GM21528 (cell line): ENCODE results near the gene ANKDD1A.

ENCODE experiments used
- ATAC-seq: cut with Tn5 transposase; IDR thresholded peaks from one replicate; pipeline ENCODE4 v1.9.1; 2021; ENCODE audit warnings: mild to moderate bottlenecking, moderate library complexity; ENCODE audit not compliant: unreplicated experiment, low FRiP score

The ANKDD1A gene

DNA sequence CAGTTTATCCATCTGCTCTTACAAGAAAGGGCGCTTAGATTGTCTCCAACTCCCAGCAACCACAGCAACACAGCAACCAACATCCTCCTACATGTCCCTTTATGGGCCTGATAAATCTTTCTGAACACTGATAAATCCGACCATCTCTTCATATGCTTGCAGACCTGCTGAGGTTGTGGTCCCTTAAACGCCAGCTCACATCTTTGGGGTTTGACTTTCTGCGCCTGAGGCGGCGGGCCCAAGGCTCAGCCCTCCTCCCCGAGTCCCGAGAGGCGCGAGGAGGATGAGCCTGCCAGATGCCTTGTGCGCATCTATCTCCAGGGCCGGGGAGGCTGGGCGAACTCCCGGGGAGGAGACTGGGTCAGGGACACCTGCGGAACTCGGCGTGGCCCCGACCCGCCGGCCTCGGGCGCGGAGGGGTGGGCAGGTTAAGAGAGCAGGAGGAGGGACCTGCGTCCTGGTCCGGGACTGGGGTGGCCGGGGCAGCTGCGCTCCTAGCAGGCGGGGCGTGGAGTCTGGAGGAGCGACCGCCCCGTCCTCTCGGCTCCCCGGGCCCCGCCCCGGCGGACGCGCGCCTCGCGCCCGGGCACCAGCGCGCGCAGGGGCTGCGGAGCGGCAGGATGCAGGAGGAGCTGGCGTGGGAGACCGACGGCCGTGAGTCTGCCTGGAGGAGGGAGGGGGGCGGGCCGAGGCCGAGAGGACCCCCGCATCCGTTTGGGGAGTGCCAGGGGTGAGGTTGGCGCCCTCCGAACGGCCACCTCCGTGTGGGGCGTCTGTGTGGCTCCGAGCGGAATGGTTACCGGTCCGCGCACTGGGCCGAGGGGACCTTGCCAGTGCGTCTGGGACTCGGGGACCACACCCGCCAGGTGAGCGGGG lies at the start of gene ANKDD1A:
ANKDD1A (plus strand) TSS at position 592 of the 876 bp plus-strand sequence; CDS start at position 621, 29 bp downstream.
- no peak for ATAC-seq

DNA sequence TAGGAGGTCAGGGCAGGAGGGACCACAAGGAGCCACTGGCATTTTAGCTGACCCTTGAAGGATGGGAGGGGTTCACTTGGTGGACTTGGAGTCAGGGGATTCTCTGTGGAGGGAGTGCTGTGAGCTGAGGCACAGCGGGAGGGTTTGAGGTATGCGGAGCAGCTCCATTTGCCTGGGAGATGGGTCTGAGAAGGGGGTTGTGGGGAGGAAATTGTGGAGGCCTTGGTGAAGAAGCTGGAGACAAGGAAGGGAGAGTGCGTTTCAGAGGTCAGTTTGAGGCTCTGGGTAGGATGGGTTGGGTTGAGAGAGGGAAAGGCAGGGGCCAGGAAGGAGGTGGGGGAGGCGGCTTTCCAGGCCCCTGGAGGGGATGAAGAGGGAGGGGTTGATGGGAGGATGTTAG lies 49.7 kb upstream of the ANKDD1A start:
- ATAC-seq, result no peak

DNA sequence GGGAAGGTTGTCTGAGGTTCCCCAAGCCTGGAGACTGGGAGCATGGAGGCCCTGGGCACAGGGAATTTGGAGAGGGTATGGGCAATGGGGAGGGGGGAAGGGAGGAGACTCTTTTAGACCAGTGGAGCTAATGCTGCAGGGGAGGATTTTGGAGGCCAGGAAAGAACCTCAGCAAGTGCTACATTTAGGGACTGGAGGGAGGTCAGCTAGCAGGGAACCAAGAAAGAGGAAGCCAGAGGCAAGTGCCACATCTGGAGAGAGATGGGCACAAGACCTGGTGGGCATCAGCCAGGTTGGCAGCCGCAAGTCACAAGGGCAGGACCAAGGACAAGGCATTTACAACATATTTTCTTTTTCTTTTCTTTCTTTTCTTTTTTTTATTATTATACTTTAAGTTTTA lies 49.3 kb upstream of the ANKDD1A start:
- ATAC-seq, result no peak

DNA sequence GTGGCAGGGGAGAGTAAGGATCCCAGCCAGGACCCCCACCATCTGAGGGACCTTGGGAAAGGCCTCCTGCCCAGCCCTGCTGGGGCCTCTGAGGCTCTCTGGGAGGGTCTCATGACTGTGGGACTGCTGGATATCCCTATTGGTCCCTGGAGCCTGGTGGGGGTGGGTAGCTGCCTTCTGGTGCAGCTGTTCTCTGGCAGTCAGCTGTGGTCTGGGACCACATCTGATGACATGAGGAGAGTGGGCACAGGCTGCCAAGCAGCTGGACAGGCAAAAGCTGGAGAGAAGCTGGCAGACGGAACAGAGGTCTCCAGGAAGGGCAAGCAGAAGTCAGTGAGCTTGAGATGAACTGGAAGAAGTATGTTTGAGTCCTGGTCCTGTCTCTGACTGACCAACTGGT lies 47.6 kb upstream of the ANKDD1A start:
- no peak for ATAC-seq

DNA sequence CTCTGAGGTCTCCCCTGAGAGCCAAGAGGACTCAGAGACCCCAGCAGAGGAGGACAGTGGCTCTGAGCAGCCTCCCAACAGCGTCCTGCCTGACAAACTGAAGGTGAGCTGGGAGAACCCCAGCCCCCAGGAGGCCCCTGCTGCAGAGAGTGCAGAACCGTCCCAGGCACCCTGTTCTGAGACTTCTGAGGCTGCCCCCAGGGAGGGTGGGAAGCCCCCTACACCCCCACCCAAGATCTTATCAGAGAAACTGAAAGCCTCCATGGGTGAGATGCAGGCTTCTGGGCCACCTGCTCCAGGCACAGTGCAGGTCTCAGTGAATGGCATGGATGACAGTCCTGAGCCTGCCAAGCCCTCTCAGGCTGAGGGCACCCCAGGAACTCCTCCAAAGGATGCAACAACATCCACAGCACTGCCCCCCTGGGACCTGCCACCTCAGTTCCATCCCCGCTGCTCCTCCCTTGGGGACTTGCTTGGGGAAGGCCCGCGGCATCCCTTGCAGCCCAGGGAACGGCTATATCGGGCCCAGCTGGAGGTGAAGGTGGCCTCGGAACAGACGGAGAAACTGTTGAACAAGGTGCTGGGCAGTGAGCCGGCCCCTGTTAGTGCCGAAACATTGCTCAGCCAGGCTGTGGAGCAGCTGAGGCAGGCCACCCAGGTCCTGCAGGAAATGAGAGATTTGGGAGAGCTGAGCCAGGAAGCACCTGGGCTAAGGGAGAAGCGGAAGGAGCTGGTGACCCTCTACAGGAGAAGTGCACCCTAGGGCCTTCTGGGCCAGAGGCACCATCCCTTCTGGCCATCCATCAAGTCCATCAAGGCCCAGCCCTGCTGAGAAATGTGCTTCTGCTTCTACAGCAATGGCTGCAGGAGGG lies 46.3 kb upstream of the ANKDD1A start:
- ATAC-seq, result no peak

DNA sequence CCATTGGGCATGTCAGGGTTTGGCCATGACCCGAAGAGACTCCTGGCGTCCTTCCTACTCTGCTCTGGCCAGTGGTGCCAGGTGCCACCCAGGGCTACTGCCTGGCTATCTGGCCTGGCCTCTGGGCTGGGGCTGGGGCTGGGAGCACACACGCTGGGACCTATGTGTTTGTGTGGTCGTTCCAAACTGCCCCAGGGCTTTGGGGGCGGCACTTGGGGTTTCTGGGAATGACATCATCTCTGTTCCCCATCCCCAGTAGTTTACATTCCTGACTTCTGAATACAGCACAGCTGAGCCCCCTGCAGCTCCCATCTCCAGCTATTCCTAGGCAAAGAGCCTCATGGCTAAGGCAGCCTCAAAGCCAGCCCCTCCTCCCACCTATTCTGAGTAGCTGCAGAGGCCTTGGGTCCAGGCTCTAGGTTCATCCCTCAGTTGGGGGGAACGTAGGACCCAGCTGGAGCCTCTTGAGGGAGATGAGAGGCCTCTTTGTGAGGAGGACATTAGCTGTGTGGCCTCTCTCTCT lies 45.6 kb upstream of the ANKDD1A start:
- ATAC-seq, result no peak

DNA sequence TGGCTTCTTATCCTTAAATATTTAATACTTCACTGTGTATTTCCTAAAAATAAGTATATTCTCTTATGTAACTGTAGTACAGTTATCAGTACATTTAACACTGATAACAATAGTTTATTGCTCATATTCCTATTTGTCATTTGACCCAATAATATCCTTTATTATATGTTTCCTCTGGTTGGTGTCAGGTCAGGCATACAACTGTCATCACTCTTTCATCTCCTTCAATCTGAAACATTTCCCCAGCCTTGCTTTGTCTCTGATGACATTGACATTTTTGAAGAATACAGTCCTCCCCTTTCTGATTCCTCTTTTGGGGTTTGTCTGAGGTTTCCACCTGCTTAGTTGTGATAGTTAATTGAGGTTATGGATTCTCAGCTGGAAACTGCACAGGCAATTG lies 42.2 kb upstream of the ANKDD1A start:
- no peak for ATAC-seq

DNA sequence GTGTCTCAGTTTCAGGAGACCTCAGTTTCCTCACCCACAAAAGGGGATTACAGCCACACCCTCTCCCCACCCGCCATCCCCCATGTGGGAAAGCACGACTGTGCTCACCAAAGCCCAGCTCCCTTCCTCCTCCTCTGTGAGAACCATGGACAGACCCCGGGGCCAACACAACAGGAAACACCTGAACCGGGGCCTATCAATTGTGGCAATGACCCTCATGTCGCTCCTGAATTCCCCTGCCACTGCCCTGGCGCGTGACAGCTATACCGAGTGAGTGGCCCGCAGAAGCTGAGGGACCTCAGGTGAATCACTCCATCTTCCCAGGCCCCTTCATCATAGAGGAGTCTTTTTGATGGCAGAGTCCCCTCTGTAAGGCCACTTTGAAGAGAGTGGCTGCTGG lies 41.3 kb upstream of the ANKDD1A start:
- ATAC-seq, result no peak

DNA sequence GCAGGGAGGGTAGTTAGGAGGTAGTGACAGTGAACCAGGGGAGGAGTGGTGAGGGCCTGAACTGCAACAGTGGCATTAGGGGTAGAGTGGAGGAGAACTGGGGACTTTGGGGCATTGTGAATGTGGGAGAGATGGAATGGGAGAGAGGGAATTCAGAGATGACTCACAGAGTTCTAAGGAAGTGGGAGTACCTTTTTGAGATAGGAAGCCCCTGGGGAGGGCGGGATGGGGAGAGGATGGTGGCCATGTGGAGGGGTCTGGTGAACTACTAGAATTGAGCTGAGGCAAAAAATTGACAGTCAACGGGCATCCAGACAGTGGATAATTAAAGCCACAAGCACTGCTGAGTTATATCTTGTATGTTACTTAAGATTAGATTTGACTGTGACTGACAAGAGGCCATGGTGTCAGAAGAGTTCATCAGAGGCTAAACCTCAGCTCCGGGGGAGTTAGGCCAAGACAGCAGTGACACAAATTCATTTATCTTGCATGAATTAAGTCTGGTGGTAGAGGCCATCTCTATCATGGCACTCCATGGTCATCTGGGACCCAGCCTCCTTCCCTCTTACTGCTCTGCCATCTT lies 36.0 kb upstream of the ANKDD1A start:
- ATAC-seq, result no peak

DNA sequence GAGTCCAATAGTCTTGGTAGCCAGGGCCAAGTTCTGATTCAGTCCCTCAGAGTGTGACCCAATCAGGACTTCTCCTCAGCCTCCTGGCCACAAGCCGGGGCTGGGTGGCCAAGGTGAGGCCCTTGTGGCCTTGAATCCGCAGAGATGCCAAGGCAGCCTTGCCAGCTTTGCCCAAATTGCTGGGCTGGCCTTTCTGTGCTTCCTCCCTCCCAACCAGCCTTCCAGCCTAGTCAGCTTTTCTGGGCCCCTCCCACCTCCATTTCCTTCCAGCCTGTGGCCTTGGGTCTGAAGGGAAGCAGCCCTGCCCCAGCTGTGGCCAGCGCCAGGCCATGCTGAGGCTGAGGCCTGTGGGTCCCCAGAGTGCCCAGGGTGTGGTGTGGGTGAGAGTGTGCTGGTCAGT lies 34.3 kb upstream of the ANKDD1A start:
- ATAC-seq, result no peak

DNA sequence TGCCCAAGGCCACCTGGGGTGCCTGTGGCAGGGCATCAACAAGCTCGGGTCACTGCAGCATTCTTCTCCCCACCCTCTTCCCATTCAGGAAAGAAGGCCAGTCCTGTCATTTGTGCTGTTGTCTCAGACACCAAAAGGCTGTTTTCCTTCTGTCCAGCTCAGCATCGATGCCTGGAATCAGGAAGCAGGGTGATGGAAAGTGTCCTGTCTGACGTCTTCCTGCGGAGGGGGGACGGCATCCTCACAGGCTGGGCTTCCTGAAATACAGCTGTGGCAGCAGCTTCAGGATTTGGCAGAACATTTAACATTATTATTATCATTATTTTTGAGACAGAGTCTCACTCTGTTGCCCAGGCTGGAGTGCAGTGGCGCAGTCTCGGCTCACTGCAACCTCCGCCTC lies 33.0 kb upstream of the ANKDD1A start:
- ATAC-seq, result no peak

DNA sequence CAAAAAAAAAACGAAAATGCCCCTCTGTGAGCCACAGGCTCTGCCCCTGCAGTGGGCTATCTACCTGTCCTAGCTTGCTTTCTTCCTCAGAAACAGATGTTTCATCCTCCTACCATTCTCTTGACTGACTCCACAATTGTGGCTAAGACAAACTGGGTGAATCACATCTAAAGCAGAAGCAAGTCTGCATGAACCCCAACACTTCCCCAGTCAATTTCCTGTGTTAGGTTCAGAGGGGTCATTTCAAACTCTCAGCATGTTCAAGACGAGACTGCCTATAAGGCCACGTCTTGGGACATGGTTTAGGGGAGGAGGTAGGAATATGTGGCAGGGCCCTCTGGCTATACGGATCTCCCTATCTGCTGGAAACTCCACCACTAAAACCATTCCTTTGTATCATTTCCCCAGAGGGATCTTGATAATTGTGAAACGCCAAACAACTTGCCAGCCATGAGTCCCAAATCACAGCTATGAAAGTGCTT lies 28.6 kb upstream of the ANKDD1A start:
- peak; percentile 56 for ATAC-seq

DNA sequence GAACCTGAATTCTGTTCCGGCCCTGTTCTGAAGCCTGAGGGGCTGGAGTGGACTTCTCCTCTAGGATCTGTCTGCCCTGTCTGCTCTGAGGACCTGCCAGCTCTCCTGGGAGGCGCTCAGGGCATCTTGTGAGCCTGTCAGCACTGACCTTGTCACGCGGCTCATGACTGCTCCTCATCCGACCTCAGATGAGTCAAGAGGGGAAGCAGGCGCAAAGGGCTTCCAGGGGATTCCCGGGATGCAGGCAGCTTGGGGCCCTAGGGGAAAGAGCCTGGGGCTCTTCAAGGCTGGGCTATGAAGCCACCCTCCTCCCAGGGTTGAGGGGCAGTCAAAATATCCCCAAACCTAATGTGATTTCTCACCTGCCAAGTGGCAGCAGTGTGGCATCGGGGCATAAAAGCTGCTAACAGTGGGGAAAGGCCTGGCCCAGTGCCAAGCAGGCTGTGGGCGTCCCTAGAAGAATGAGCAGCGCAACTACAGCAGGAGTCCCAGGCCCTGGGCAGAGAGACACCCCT lies 27.6 kb upstream of the ANKDD1A start:
- ATAC-seq, result no peak

DNA sequence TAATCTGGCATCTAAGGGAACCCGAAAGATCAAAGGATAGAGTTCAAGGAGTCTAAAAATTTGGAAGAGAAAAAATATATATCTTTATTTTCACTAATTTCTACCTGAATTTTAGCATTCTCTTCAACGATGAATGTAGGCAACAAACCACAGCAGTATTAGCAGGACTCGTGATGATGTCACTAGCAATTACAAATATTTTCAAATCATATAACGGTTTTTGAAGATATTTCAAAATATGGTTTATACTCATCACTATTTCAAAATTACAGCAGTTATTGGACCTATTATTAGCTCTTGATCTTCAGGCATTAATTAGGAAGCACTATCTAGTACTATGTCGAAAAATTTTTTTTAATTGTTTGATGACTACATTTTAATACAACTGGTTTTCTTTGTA lies 27.0 kb upstream of the ANKDD1A start:
- ATAC-seq, result no peak

DNA sequence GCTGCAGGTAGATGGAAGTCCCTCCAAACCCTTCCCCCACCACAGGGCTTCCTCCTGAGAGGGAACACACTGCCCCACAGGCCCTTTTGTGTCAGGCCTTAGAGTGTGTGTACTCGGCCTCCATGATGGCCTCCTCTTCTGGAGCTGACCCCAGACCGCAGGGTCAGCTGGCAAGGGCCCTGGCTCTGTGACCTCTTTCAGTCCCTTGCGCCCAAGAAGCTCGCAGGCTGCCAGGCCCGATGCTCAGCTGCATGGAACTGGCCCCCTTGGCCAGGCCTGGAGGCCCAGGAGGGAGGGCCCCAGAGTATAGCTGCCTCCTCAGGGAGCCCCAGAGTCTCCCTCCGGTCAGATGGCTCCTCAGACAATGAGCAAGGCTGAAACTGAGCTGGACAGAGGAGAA lies 23.4 kb upstream of the ANKDD1A start:
- no peak for ATAC-seq

DNA sequence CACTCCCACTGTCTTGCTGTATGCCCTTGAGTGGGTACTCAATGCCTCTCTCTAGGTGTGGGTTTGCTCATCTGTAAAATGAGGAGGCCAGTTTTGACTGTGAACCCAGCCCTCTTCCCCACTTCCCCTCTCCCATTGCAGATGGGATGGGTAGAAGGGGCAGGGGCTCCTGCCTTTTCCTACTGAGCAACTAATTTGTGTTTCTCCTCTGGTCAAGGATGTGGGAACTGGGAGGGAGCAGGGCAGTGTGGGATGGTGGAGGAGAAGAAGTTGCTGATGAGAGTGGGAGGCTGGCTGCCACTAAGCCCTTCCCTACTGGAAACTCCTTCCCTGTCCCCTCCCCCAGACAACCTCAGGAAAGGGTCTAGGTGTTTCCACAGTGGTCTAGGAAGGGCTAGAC lies 20.1 kb upstream of the ANKDD1A start:
- ATAC-seq, result no peak

DNA sequence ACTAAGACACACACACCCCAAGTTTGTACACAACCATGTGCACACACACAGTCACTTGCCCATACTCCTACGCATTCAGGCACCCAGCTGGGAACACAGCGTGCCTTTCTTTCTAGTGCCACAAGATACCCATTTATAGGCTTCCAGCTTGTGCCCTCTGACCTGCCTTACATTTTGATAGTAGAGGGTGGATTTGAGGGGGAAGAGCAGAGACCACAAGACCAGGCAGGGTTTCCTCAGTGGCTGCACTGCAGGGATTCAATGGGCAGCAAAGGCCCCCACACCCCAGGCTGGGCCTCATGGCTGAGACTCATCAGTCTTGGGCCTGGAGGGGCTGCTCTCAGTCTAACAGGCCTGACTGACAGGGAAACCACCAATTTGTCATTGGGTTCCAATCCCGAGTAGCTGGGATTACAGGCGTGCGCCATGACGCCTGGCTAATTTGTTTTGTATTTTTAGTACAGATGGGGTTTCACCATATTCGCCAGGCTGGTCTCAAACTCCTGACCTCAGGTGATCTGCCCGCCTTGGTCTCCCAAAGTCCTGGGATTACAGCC lies 18.8 kb upstream of the ANKDD1A start:
- no peak for ATAC-seq

DNA sequence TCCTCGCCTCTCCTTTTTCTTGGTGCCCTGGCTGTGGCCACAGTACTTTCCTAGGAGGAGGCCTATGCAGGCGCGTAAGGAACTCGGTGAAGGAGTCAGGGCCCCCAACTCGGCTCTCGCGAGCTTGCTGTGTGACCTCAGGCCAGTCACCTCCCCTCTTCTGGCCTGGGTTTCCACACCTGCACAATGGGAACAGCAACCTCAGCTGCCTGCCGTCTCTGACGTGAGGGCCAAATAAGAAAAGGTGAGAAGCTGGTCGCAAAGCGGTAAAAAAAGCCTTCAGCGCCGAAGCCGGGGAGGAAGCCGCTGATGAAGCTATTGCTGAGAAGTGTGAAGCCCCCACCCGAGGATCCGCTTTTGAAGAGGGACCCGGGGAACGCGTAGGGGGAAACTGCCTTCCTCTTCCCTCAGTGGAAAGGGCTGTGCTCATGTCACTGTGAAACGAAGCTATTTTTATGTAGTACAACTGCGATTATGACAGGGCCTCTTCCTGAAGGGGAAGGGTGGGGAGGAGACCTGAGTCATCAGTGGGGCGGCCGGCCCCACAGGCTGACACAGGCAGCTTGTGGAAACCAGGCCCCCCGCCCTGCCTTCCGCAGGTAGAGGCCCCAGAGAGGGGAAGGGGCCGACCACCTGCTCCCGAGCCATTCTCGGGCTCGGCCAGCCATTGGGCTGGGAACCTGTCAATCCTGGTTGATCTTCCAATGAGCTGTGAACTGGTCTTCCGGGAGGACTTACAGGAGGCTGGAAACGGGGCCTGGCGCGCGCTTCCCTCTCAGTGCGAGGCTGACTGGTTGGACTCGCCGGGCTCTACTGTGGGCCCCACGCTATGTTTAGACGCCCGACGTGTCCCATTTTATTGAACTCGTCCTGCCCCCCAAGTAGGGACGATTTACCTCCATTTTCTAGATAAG lies 18.0 kb upstream of the ANKDD1A start:
- peak; percentile 56 for ATAC-seq

DNA sequence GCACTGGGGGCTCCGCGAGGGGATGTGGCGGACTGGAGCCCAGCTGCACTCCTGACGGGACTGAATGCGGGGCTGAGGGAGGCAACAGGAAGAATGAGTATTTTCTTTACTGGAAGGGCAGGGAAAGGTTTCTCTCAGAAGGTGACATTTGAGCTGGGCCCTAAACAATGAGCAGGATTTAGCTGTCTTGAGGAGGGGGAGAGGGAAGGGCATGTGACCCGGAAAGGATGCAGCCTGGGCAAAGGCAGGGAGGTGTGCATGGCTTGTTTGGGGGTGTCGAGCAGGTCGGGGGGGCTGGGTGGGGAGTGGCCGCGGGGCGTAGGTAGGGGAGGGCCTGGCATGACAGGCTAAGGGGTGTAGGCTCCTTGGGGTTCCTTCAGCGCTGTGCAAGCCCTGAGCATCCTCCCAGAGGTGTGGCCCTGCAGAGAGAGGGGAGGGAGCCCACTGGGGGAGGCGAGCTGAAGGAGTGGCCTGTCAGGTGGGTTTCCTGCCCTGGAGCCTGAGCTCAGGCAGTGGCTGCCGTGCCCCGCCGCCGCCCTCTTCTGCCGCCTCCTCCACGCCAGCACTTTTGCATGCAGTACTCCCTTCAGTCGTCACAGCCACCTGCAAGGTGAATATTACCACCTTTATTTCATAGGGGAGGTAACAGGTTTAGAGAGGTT lies 17.2 kb upstream of the ANKDD1A start:
- peak; percentile 33 for ATAC-seq
